Melanocyte of skin (primary cell): Measurements from ENCODE around the gene RPL22L1. TPM values are rescaled to one million over a fixed set of nuclear protein-coding genes. Genes with fewer than 3 reads are reported as not detected.

Experiments
- total RNA-seq, 2 donors: library from RNA; depleted of rRNA; stranded (reverse); fragments of >200 nt; gene quantifications; 2 replicates each; pipeline ENCODE4 v1.2.3, GENCODE V29; 2012

The RPL22L1 gene
- total RNA-seq = 100 to 1,000 TPM; 141 to 232 TPM

GRCh38 chr3:170869645-170870593 lies at the start of gene RPL22L1:
TSS of gene RPL22L1 (minus strand) at chr3:170870195. CDS start at chr3:170870167, 28 bp downstream.

GRCh38 chr3:170908235-170909116 lies 38.5 kb upstream of the RPL22L1 start, which contains the start of gene EIF5A2:
TSS of gene EIF5A2 (minus strand) at chr3:170908637. CDS start at chr3:170907806, 831 bp downstream.

Other genes with a start within 250 kb of the RPL22L1 start
- 10 to 100 TPM; 10.7 to 21.6 TPM for gene EIF5A2, start 38.4 kb upstream of the RPL22L1 start, total RNA-seq
- not detected for gene SLC2A2, start 156.5 kb upstream of the RPL22L1 start, total RNA-seq